ENCODE results near the gene NFX1.

DNA sequence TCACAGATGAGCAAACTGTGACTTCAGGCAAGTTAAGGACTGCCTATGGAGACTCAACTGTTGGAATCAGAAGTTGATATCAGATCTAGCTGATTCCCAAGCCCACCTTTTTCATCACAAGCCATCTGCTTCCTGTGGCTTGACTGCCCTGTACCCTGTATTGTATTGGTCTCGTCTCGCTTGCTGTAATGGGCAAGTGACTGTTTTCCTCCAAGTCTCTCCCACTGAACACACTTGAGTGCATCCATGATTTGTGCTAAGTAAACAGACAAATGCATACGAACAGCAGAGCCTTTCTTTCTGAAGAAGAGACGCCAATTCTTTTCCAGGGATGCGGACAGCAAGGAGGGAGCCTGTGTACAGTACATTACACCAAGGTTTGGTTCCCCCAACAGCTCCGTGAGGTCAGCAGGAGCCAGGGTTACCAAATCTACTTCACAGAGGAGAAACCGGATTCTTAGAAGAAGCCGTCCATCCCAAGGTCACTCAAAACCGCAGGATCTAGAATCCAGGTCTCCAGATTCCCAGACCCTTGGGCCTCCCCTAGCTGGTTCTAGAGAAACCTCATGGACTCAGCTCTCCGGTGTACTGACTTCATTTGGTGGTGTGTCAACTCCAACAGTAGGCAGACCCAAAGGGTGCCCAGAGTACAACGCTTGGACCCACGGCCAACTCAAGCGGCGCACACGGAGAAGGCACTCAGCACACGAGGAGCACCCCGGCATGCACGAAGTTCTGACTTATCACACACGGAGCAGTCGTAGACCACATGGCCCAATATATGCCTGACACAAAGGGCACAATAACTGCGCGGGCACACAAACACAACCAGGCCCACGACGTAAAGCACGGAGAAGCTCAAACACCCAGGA, 26.9 kb upstream of the NFX1 start:
- TF ChIP-seq, protein P1, sequence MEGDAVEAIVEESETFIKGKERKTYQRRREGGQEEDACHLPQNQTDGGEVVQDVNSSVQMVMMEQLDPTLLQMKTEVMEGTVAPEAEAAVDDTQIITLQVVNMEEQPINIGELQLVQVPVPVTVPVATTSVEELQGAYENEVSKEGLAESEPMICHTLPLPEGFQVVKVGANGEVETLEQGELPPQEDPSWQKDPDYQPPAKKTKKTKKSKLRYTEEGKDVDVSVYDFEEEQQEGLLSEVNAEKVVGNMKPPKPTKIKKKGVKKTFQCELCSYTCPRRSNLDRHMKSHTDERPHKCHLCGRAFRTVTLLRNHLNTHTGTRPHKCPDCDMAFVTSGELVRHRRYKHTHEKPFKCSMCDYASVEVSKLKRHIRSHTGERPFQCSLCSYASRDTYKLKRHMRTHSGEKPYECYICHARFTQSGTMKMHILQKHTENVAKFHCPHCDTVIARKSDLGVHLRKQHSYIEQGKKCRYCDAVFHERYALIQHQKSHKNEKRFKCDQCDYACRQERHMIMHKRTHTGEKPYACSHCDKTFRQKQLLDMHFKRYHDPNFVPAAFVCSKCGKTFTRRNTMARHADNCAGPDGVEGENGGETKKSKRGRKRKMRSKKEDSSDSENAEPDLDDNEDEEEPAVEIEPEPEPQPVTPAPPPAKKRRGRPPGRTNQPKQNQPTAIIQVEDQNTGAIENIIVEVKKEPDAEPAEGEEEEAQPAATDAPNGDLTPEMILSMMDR (IDR thresholded peaks at IDR 0.05), result no peak
- no peak for TF ChIP-seq EP300 (IDR thresholded peaks at IDR 0.05; ENCODE audit: low read depth)

Data from transverse colon (tissue), 3 donors.